ENCODE data around the gene RSPH6A. TPM values are rescaled to one million over a fixed set of nuclear protein-coding genes. Genes with fewer than 3 reads are reported as not detected.
A peak's percentile ranks its signal among the peaks of the same experiment; 100 is the strongest.

Gene RSPH6A
- total RNA-seq, 1 experiment from 2014 or later = not detected

DNA sequence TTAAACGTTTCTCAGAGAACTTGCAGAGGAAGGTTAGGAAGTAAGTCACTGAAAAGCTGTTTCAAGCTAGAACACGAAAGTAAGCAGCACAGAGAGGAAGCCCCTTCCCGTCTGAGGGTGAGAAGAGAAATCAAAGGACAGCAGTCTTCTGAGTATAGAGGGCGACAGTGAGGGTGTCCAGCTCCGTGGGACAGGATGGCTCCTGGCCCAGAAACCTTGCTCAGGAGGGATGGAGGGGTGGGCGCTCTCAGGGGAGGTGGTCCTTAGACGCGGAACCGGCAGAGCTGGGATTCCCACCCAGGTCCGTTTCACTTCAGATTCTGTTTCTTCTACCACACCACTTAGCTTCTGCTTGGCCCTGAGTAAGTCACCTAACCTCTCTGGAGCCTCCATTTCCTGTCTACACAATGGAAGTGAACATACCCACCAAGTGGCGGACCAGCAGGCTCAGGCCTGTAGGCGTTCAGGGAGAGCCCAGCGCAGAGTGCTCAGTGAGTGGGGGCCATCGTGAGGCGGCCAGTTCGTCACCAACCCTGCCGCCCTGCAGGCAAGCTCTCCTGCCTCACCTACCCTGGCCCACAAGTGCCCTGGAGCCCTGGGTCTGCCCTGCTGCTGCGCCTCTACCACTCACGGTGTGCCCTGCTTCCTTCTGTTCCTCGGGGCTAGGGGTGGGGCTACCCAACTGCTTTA lies 5.5 kb upstream of the RSPH6A start:
- no peak overlapping the region for H3K27ac ChIP-seq
- DNase-seq (ENCODE audit: low read depth in 1 of 2, low spot score in 2 of 2) = no peak
- no peaks in the 10 kb centered on the region for H3K27me3 ChIP-seq (replicated peaks)
- no peaks in the 10 kb centered on the region for H3K9me3 ChIP-seq (replicated peaks)
- H3K36me3 ChIP-seq = peaks cover 58% of the 10 kb centered on the region
- H3K4me1 ChIP-seq (replicated peaks) = 0 out of 2 replicates have a peak, but pooled peaks cover 3% of the 10 kb centered on the region
- H3K4me3 ChIP-seq = no peak overlapping the region

- no peaks in the 10 kb centered on the region for H3K27me3 ChIP-seq (replicated peaks)
- 0 out of 2 replicates have a peak, but pooled peaks cover 3% of the 10 kb centered on the region for H3K4me1 ChIP-seq (replicated peaks)
- no peak overlapping the region for H3K27ac ChIP-seq
- no peaks in the 10 kb centered on the region for H3K9me3 ChIP-seq (replicated peaks)
- DNase-seq (ENCODE audit: low read depth in 1 of 2, low spot score in 2 of 2) = no peak
- H3K36me3 ChIP-seq = peaks cover 51% of the 10 kb centered on the region
- H3K4me3 ChIP-seq = no peak overlapping the region
These were observed 4.7 kb upstream of the RSPH6A start for GRCh38 chr19:45819769-45820168.

DNA sequence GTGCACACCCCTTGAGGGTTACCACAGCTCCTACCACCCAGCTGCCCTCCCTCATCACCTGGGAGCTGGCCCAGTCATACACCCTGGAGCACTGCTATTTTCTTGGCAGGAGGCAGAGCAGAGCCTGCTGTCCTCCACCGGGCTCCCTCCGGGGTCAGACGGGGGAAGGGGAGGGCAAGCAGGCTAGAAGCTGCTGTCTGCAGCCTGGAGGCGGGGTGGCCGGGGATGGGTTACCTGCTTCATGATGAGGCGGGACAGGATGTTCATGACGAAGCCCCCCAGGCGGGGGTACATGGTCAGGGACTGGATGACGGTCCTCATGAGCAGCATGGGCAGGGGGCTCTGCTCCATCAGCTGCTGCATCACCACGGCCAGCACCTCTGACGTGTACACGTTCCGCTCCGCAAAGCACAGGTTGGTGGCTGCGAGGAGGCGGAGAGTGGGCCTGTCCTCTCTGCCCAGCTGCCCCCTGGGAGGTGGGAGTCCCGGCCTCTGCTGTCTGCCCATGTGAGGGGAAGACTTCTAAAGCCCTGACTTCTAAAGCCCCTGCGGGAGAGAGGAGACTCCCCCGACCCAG lies 2.7 kb upstream of the RSPH6A start:
- Histone ChIP-seq H3K4me1 (replicated peaks) (0 out of 2 replicates have a peak, but pooled peaks cover 3% of the 10 kb centered on the region), H3K9me3 (replicated peaks) (no peaks in the 10 kb centered on the region), H3K36me3 (peaks cover 37% of the 10 kb centered on the region), H3K4me3 (no peak overlapping the region), H3K27ac (no peak overlapping the region), H3K27me3 (replicated peaks) (no peaks in the 10 kb centered on the region)
- no peak for DNase-seq (ENCODE audit: low read depth in 1 of 2, low spot score in 2 of 2)

DNA sequence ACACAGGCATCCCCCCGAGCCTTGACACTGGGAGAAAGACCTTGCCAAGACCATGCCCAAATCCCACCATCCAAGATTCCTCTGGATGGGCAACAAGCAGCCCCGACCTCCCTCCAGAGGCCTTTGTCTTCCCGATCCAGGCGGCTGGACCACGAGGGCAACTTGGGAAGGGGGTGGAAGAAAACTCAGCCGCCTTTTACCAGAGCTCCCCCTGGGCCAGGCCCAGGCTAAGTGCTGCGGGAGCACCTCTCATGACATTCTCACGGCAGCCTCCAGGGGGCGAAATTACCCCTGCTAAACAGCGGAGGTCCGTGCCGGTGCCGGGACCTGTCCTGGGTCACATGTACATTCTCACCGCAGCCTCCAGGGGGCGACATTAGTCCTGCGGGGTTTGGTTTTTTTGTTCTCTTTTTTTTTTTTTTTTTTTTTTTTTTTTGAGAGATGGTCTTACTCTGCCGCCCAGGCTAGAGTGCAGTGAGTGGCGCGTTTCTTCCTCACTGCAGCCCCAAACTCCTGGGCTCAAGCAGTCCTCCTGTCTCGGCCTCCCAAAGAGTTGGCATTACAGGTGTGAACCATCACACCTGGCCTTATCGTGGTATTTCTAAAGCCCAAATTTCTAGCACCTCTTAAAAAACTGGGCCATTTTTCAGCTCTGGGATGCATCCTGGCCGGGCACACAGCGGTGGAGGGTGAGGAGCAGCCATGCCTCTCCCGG lies 2.1 kb upstream of the RSPH6A start:
- H3K36me3 ChIP-seq = peaks cover 30% of the 10 kb centered on the region
- no peaks in the 10 kb centered on the region for H3K9me3 ChIP-seq (replicated peaks)
- peak; percentile 94 to 97 for DNase-seq (ENCODE audit: low read depth in 1 of 2, low spot score in 2 of 2)
- no peaks in the 10 kb centered on the region for H3K27me3 ChIP-seq (replicated peaks)
- no peak overlapping the region for H3K4me3 ChIP-seq
- H3K4me1 ChIP-seq (replicated peaks) = 0 out of 2 replicates have a peak, but pooled peaks cover 3% of the 10 kb centered on the region
- H3K27ac ChIP-seq = no peak overlapping the region

GRCh38 chr19:45816236-45817009 lies 1.3 kb upstream of the RSPH6A start:
- peaks cover 27% of the 10 kb centered on the region for H3K36me3 ChIP-seq
- H3K27me3 ChIP-seq (replicated peaks) = no peaks in the 10 kb centered on the region
- 0 out of 2 replicates have a peak, but pooled peaks cover 3% of the 10 kb centered on the region for H3K4me1 ChIP-seq (replicated peaks)
- no peak for DNase-seq (ENCODE audit: low read depth in 1 of 2, low spot score in 2 of 2)
- H3K27ac ChIP-seq = no peak overlapping the region
- H3K4me3 ChIP-seq = no peak overlapping the region
- H3K9me3 ChIP-seq (replicated peaks) = no peaks in the 10 kb centered on the region

GRCh38 chr19:45815481-45816216 lies 541 bp upstream of the RSPH6A start:
- H3K27ac ChIP-seq = no peak overlapping the region
- no peak for DNase-seq (ENCODE audit: low read depth in 1 of 2, low spot score in 2 of 2)
- H3K4me1 ChIP-seq (replicated peaks) = peaks cover 3% of the 10 kb centered on the region
- no peaks in the 10 kb centered on the region for H3K27me3 ChIP-seq (replicated peaks)
- H3K4me3 ChIP-seq = no peak overlapping the region
- H3K36me3 ChIP-seq = peaks cover 24% of the 10 kb centered on the region
- H3K9me3 ChIP-seq (replicated peaks) = no peaks in the 10 kb centered on the region

GRCh38 chr19:45814166-45814780 lies 835 bp downstream of the RSPH6A start:
- no peak for DNase-seq (ENCODE audit: low read depth in 1 of 2, low spot score in 2 of 2)

GRCh38 chr19:45812297-45812696 lies 2.8 kb downstream of the RSPH6A start:
- no peak overlapping the region for H3K27ac ChIP-seq
- no peaks in the 10 kb centered on the region for H3K9me3 ChIP-seq (replicated peaks)
- H3K36me3 ChIP-seq = peaks cover 9% of the 10 kb centered on the region; the same call in 1 of the 2 replicates
- H3K4me3 ChIP-seq = no peak overlapping the region
- H3K27me3 ChIP-seq (replicated peaks) = no peaks in the 10 kb centered on the region
- no peak for DNase-seq (ENCODE audit: low read depth in 1 of 2, low spot score in 2 of 2)
- peaks cover 15% of the 10 kb centered on the region for H3K4me1 ChIP-seq (replicated peaks)

More at GRCh38 chr19:45814166-45814780, 835 bp downstream of the RSPH6A start:
- Histone ChIP-seq H3K36me3 (peaks cover 15% of the 10 kb centered on the region), H3K4me1 (replicated peaks) (peaks cover 15% of the 10 kb centered on the region), H3K9me3 (replicated peaks) (no peaks in the 10 kb centered on the region), H3K4me3 (no peak overlapping the region), H3K27me3 (replicated peaks) (no peaks in the 10 kb centered on the region), H3K27ac (no peak overlapping the region)

GRCh38 chr19:45809643-45810159 lies 5.4 kb downstream of the RSPH6A start:
- H3K27ac ChIP-seq = peak overlapping the region; percentile 33
- DNase-seq (ENCODE audit: low read depth in 1 of 2, low spot score in 2 of 2) = peak; percentile 68
- no peak overlapping the region for H3K4me3 ChIP-seq
- peaks cover 12% of the 10 kb centered on the region for H3K4me1 ChIP-seq (replicated peaks)
- no peaks in the 10 kb centered on the region for H3K9me3 ChIP-seq (replicated peaks)
- peaks cover 3% of the 10 kb centered on the region; the same call in 1 of the 2 replicates for H3K36me3 ChIP-seq
- H3K27me3 ChIP-seq (replicated peaks) = no peaks in the 10 kb centered on the region

- no peak overlapping the region for H3K4me3 ChIP-seq
- no peak overlapping the region for H3K27ac ChIP-seq
- no peaks in the 10 kb centered on the region for H3K36me3 ChIP-seq
- no peak for DNase-seq (ENCODE audit: low read depth in 1 of 2, low spot score in 2 of 2)
- H3K27me3 ChIP-seq (replicated peaks) = no peaks in the 10 kb centered on the region
- H3K4me1 ChIP-seq (replicated peaks) = peaks cover 12% of the 10 kb centered on the region
- no peaks in the 10 kb centered on the region for H3K9me3 ChIP-seq (replicated peaks)
These were observed 9.4 kb downstream of the RSPH6A start for GRCh38 chr19:45805719-45806118.

GRCh38 chr19:45804959-45805230 lies 10.2 kb downstream of the RSPH6A start:
- DNase-seq (ENCODE audit: low read depth in 1 of 2, low spot score in 2 of 2) = no peak
- Histone ChIP-seq H3K4me3 (no peak overlapping the region), H3K27me3 (replicated peaks) (no peaks in the 10 kb centered on the region), H3K4me1 (replicated peaks) (peaks cover 12% of the 10 kb centered on the region), H3K9me3 (replicated peaks) (no peaks in the 10 kb centered on the region), H3K36me3 (no peaks in the 10 kb centered on the region), H3K27ac (no peak overlapping the region)

DNA sequence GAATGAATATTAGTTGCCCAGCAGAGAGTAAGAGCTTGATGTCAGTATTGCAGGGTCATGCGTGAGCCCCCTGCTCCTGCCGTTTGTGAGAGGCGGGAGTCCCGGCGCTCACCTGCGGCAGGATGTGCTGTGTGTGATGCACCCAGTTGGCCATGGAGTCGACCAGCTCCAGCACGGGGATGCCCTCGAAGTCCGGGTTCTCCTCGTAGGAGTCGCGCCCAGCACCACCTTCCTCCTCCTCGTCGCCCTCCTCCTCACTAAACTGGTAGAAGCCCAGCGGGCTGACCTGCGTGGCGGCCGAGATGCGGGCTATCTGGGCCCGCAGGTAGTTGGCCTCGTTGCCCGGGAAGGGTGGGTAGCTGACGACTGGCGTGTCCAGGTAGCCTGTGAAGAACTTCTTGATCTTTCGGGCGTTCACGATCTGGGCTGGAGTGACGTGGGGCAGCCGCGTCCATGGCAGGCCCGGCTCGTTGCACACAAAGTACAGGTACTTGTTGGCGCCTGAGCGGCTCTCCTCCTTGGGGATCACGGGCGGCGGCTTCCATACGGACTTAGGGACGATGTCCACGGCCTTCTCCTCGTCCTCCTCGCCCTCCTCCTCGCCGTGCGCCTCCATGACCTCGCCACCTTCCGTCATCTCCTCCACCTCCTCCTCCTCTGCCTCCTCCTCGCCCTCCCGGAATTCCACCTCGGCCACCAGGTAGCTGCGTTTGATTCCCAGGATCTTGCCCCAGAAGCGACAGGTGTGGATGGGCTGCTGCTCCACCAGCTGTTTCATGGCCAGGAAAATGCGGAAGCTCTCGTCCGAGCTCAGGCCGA lies 10.8 kb downstream of the RSPH6A start:
- H3K27me3 ChIP-seq (replicated peaks) = no peaks in the 10 kb centered on the region
- no peaks in the 10 kb centered on the region for H3K9me3 ChIP-seq (replicated peaks)
- H3K36me3 ChIP-seq = no peaks in the 10 kb centered on the region
- DNase-seq (ENCODE audit: low read depth in 1 of 2, low spot score in 2 of 2) = no peak
- H3K27ac ChIP-seq = no peak overlapping the region
- H3K4me1 ChIP-seq (replicated peaks) = peaks cover 9% of the 10 kb centered on the region
- H3K4me3 ChIP-seq = no peak overlapping the region

All from SJSA1 (cell line).